ENCODE results near the gene SLC15A3. TPM values are rescaled to one million over a fixed set of nuclear protein-coding genes. Genes with fewer than 3 reads are reported as not detected.

The SLC15A3 gene
- total and polyA plus RNA-seq, 2 experiments from 2014 or later: 2.1 TPM; not detected in 1

DNA sequence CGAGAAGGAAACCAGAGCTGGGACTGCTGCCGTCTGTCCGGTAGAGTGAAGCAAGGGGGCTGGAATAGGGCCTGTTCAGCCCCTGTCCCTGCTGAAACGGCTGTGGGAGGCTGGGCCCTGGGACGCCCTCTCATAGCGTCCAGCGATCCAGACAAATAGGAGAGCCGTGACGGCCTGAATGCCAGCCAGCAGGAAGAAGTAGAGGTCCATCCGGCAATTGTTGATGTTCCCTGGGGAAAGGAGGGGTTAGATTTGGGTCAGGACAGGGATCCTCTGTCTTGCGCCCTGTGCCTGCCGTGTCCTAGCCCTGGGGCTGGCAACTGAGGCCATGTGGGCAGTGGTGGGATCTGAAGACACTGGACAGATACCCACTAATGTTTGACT lies 14.8 kb downstream of the SLC15A3 start:
- no peaks in the 10 kb centered on the region for H3K27me3 ChIP-seq
- H3K4me1 ChIP-seq (ENCODE audit: low read depth): peaks cover 13% of the 10 kb centered on the region
- no peaks in the 10 kb centered on the region for H3K9me3 ChIP-seq (ENCODE audit: low read depth)
- DNase-seq (ENCODE audit: low read depth in 1 of 2, low spot score in 1 of 2): no peak
- H3K4me3 ChIP-seq: no peak overlapping the region
- H3K36me3 ChIP-seq: peaks cover 12% of the 10 kb centered on the region
- TF ChIP-seq, protein P1, sequence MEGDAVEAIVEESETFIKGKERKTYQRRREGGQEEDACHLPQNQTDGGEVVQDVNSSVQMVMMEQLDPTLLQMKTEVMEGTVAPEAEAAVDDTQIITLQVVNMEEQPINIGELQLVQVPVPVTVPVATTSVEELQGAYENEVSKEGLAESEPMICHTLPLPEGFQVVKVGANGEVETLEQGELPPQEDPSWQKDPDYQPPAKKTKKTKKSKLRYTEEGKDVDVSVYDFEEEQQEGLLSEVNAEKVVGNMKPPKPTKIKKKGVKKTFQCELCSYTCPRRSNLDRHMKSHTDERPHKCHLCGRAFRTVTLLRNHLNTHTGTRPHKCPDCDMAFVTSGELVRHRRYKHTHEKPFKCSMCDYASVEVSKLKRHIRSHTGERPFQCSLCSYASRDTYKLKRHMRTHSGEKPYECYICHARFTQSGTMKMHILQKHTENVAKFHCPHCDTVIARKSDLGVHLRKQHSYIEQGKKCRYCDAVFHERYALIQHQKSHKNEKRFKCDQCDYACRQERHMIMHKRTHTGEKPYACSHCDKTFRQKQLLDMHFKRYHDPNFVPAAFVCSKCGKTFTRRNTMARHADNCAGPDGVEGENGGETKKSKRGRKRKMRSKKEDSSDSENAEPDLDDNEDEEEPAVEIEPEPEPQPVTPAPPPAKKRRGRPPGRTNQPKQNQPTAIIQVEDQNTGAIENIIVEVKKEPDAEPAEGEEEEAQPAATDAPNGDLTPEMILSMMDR (IDR thresholded peaks at IDR 0.05; ENCODE audit: low read depth, low read length): no peak
- no peak overlapping the region for H3K27ac ChIP-seq

DNA sequence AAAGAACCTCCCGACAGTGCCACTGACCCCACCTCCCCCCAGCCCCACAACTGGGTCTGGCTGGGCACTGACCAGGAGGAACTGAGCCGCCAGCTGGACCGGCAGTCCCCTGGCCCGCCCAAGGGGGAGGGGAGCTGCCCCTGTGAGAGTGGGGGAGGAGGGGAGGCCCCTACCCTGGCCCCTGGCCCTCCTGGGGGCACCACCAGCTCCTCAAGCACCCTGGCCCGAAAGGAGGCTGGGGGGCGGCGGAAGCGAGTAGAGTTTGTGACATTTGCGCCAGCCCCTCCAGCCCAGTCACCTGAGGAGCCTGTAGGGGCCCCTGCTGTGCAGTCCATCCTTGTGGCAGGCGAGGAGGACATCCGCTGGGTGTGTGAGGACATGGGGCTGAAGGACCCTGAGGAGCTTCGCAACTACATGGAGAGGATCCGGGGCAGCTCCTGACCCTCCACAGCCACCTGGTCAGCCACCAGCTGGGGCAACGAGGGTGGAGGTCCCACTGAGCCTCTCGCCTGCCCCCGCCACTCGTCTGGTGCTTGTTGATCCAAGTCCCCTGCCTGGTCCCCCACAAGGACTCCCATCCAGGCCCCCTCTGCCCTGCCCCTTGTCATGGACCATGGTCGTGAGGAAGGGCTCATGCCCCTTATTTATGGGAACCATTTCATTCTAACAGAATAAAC lies 15.4 kb downstream of the SLC15A3 start:
- no peak overlapping the region for H3K4me3 ChIP-seq
- peaks cover 17% of the 10 kb centered on the region for H3K36me3 ChIP-seq
- no peaks in the 10 kb centered on the region for H3K27me3 ChIP-seq
- no peak for DNase-seq (ENCODE audit: low read depth in 1 of 2, low spot score in 1 of 2)
- H3K9me3 ChIP-seq (ENCODE audit: low read depth): no peaks in the 10 kb centered on the region
- H3K4me1 ChIP-seq (ENCODE audit: low read depth): peaks cover 13% of the 10 kb centered on the region
- TF ChIP-seq, protein P1 (IDR thresholded peaks at IDR 0.05; ENCODE audit: low read depth, low read length): no peak
- H3K27ac ChIP-seq: no peak overlapping the region

DNA sequence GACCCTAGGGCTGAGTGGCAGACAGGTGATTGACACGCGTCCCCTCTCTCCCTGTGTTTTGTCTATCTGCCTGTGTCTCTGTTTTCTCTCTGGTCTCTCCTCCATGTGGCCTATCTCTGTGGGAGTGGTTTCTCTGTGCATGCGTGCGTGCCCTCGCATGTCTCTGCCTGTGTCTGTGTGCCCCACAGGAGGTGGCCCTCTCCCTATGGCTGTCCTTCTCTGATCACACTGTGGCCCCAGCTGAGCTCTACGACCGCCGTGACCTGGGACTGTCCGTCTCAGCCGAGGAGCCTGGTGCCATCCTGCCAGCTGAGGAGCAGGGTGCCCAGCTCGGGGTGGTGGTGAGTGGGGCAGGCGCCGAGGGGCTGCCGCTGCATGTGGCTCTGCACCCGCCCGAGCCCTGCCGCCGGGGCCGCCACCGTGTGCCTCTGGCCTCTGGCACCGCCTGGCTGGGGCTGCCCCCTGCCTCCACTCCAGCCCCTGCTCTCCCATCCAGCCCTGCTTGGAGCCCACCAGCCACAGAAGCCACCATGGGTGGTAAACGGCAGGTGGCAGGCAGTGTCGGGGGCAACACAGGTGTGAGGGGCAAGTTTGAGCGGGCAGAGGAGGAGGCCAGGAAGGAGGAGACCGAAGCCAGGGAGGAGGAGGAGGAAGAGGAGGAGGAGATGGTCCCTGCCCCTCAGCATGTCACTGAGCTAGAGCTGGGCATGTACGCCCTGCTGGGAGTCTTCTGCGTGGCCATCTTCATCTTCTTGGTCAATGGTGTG lies 16.1 kb downstream of the SLC15A3 start:
- Histone ChIP-seq H3K27me3 (no peaks in the 10 kb centered on the region), H3K36me3 (peaks cover 25% of the 10 kb centered on the region), H3K4me3 (no peak overlapping the region), H3K9me3 (ENCODE audit: low read depth) (no peaks in the 10 kb centered on the region), H3K27ac (no peak overlapping the region), H3K4me1 (ENCODE audit: low read depth) (peaks cover 13% of the 10 kb centered on the region)
- TF ChIP-seq, protein P1 (IDR thresholded peaks at IDR 0.05; ENCODE audit: low read depth, low read length): no peak
- DNase-seq (ENCODE audit: low read depth in 1 of 2, low spot score in 1 of 2): no peak

DNA sequence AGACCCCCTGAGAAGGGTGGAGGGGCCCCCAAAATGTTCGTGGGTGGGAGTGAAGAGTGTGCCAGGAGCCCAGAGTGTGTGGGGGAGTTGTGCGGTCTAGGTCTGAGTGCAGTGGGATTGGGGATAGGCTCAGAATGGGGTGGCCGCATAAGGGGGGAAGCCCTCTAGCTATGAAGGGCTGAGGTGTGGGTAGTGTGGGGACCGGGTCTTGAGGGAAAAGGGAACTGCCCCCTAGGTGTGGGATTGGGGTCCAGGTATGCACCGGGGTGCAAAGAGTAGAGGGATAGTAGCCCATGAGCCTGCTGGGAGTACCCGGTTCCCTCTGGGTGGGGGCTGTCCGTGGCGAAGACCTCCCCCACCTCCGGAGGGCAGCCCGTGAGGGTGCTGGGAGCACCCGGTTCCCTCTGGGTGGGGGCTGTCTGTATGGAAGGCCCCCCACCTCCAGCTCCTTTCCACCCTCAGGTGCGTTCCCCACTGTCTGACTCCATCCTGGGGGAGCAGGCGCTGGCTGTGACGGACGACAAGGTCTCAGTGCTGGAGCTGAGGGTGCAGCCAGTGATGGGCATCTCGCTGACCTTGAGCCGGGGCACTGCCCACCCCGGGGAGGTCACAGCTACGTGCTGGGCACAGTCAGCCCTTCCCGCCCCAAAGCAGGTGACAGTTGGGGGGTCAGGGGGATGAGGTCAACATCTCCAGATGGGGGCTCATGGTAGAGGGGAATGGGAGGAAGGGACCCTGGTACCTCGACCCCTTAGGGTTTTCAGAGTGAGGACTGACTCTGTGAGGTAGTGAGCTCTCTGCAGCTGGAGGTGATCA lies 17.0 kb downstream of the SLC15A3 start:
- Histone ChIP-seq H3K4me3 (no peak overlapping the region), H3K4me1 (ENCODE audit: low read depth) (peaks cover 11% of the 10 kb centered on the region), H3K27ac (no peak overlapping the region), H3K27me3 (no peaks in the 10 kb centered on the region), H3K36me3 (peaks cover 26% of the 10 kb centered on the region), H3K9me3 (ENCODE audit: low read depth) (no peaks in the 10 kb centered on the region)
- no peak for DNase-seq (ENCODE audit: low read depth in 1 of 2, low spot score in 1 of 2)
- TF ChIP-seq, protein P1 (IDR thresholded peaks at IDR 0.05; ENCODE audit: low read depth, low read length): no peak

DNA sequence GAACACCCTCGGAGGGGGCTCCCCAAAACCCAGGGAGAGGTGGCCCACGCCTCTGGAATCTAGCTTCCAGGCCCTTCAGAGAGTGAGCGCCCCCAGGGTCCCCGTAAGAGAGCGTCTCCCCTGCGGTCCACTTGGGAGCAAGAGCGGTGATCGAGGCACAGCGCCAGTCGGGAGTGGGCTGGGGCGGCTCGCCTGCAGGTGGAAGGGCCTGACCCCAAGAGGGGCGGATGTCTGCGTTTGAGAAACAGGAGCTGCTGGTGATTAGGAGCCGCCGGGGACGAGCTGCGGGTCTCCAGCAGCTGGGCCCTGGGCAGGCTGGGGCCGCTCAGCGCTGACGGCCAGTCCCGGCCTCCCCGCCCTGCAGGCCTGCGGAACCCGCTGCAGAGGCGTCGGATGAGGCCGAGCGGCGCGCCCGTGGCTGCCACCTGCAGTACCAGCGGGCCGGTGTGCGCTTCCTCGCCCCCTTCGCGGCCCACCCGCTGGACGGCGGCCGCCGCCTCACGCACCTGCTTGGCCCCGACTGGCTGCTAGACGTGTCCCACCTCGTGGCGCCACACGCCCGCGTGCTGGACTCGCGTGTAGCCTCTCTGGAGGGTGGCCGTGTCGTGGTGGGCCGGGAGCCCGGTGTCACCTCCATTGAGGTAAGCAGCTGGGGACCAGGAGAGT lies 17.7 kb downstream of the SLC15A3 start:
- TF ChIP-seq, protein P1 (IDR thresholded peaks at IDR 0.05; ENCODE audit: low read depth, low read length): no peak
- peaks cover 4% of the 10 kb centered on the region for H3K4me1 ChIP-seq (ENCODE audit: low read depth)
- peaks cover 29% of the 10 kb centered on the region for H3K36me3 ChIP-seq
- no peaks in the 10 kb centered on the region for H3K9me3 ChIP-seq (ENCODE audit: low read depth)
- no peak for DNase-seq (ENCODE audit: low read depth in 1 of 2, low spot score in 1 of 2)
- no peaks in the 10 kb centered on the region for H3K27me3 ChIP-seq
- no peak overlapping the region for H3K27ac ChIP-seq
- no peak overlapping the region for H3K4me3 ChIP-seq
